Measurements from ENCODE around the gene RCE1.

The RCE1 gene

DNA sequence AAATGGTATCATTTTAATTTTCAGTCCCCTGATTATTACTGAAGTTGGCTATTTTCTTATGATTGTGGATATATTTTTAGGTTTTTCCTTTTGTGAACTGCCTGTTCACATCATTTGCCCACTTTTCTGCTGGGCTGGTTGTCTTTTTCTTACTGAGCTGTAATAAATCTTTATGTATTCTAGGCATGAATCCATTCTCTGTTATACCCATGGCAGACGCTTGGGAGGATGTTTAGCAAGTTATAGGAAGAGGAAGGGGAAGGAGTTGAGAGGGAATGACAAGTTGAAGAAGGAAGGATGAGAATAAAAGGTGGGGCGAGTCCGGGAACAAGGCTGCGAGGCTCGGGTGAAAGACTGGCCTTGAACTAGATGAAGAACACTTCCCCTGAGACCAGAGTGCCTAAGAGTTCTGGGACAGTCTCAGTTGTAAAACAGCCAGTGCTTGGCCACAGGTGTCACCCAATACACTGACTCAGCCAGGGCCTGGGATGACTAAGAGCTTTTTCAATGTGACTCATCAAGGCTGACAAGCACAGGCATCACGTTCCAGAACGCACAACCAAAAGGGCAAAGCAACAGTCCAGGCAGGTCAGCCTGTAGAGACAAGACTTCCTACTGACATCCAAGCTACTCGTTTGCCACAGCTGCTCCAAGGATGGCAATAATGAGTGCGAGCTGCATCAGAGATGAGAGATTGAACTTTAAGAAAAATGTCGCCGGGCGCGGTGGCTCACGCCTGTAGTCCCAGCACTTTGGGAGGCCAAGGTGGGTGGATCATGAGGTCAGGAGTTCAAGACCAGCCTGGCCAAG lies 48.8 kb downstream of the RCE1 start:
- peak; percentile 79 for DNase-seq

- DNase-seq: no peak
Observed at GRCh38 chr11:66892911-66893310, 49.7 kb downstream of the RCE1 start.

GRCh38 chr11:66894141-66894540 lies 50.9 kb downstream of the RCE1 start:
- DNase-seq: no peak
